GM12878 (cell line): ENCODE measurements around the gene EZH2. TPM values are rescaled to one million over a fixed set of nuclear protein-coding genes. Genes with fewer than 3 reads are reported as not detected.

Experiments
- ATAC-seq: fragments of 200-7000 bp; cut with Tn5 transposase; 3 replicates; pipeline ENCODE4 v1.9.1; 2020; ENCODE audit warnings: mild to moderate bottlenecking, moderate library complexity
- BruUV-seq: library from RNA; stranded (reverse); fragments of 400-500 nt; replicated peaks from 2 replicates; lab custom pipeline; 2021; lab: Mats Ljungman, UMichigan
- CTCF ChIA-PET: fragments of 300-600 bp; sonication (Branson Sonifier 250); formaldehyde crosslinking; extraction: SDS; loops from one replicate; lab custom pipeline; 2021; ENCODE audit warnings: inconsistent platforms; lab: Yijun Ruan, JAX
- POLR2A ChIA-PET: fragments of 350-600 bp; formaldehyde crosslinking; extraction: SDS; loops from one replicate; lab custom pipeline; 2021; ENCODE audit warnings: inconsistent platforms; lab: Charles Lee
- RAD21 ChIA-PET: fragments of 300-600 bp; sonication (Branson Sonifier 250); formaldehyde crosslinking; loops from one replicate; lab custom pipeline; 2023; ENCODE audit warnings: antibody characterized with exemption; ENCODE audit not compliant: unreplicated experiment; lab: Charles Lee
- SMC1A ChIA-PET: fragments of 300-600 bp; sonication (Branson Sonifier 250); formaldehyde crosslinking; loops from one replicate; lab custom pipeline; 2023; ENCODE audit not compliant: unreplicated experiment, uncharacterized antibody; lab: Charles Lee
- DNase-seq: peaks from one replicate; pipeline ENCODE4 v3.0.0-alpha.2; 2011; ENCODE audit warnings: low read depth, low spot score
- FAIRE-seq: peaks from 3 replicates; lab custom pipeline; 2011; peaks lifted over from hg19 to GRCh38; lab: Jason Lieb, UNC
- H2AFZ ChIP-seq: 2 replicates; pipeline ENCODE4 v1.6.0; 2011; ENCODE audit warnings: low read depth, low read length, control low read depth; ENCODE audit not compliant: control insufficient read depth
- H3K27ac ChIP-seq: 2 replicates; pipeline ENCODE4 v1.5.1; 2011; ENCODE audit warnings: control low read depth; ENCODE audit not compliant: control insufficient read depth, insufficient read depth
- H3K27me3 ChIP-seq, 2 experiments: replicated peaks in 1 of 2; 2 replicates each; pipeline versions ENCODE4 v1.6.0 to v1.6.1; 2011; ENCODE audit warnings: low read length in 1 of 2; ENCODE audit not compliant: control insufficient read depth in 2 of 2, insufficient read depth in 2 of 2
- H3K36me3 ChIP-seq, 2 experiments: 2 replicates each; pipeline ENCODE4 v1.5.1; 2011; ENCODE audit warnings: low read length in 1 of 2; ENCODE audit not compliant: control insufficient read depth in 2 of 2, insufficient read depth in 2 of 2
- H3K4me1 ChIP-seq: 2 replicates; pipeline ENCODE4 v1.6.1; 2011; ENCODE audit warnings: mild to moderate bottlenecking, low read length, moderate library complexity, mixed read lengths; ENCODE audit not compliant: control insufficient read depth, insufficient read depth
- H3K4me2 ChIP-seq: 2 replicates; pipeline ENCODE4 v1.6.0; 2011; ENCODE audit warnings: control low read depth; ENCODE audit not compliant: control insufficient read depth, insufficient read depth
- H3K4me3 ChIP-seq: fragments of 200-600 bp; sonication (generic); 2 replicates; pipeline ENCODE4 v1.5.1; 2016
- H3K79me2 ChIP-seq: 2 replicates; pipeline ENCODE4 v1.6.0; 2011; ENCODE audit warnings: low read length; ENCODE audit not compliant: control insufficient read depth, insufficient read depth
- H3K9ac ChIP-seq: 2 replicates; pipeline ENCODE4 v1.8.0; 2011; ENCODE audit warnings: low read length, control low read depth, mixed read lengths; ENCODE audit not compliant: control insufficient read depth, insufficient read depth
- H3K9me3 ChIP-seq: replicated peaks from 3 replicates; pipeline ENCODE4 v1.5.1; 2011; ENCODE audit warnings: mild to moderate bottlenecking, low read length; ENCODE audit not compliant: control insufficient read depth, insufficient read depth
- H4K20me1 ChIP-seq: 2 replicates; pipeline ENCODE4 v1.6.0; 2011; ENCODE audit not compliant: control insufficient read depth, insufficient read depth
- BCL11A ChIP-seq: IDR thresholded peaks from 2 replicates; pipeline ENCODE4 v1.6.1; 2011; ENCODE audit warnings: low read depth, low read length
- CBFB ChIP-seq: IDR thresholded peaks from 2 replicates; pipeline ENCODE4 v1.6.1; 2016; ENCODE audit warnings: antibody characterized with exemption, low read depth
- CTCF ChIP-seq, 3 experiments: IDR thresholded peaks in 2 of 3; conservative IDR thresholded peaks in 1 of 3; 2 replicates each; pipeline ENCODE4 v1.5.1; 2011; ENCODE audit warnings: low read depth in 3 of 3, low read length in 3 of 3, mild to moderate bottlenecking in 3 of 3, control low read depth in 2 of 3, moderate library complexity in 2 of 3, inconsistent platforms in 1 of 3, mixed read lengths in 1 of 3; ENCODE audit not compliant: control insufficient read depth in 2 of 3, insufficient read depth in 1 of 3; ENCODE audit errors: extremely low read depth in 1 of 3
- CUX1 ChIP-seq: IDR thresholded peaks from 2 replicates; pipeline ENCODE4 v1.6.1; 2012; ENCODE audit warnings: improper control_type of control experiment, low read depth, low read length; ENCODE audit not compliant: insufficient replicate concordance
- PKNOX1 ChIP-seq: fragments of 450-650 bp; IDR thresholded peaks from 2 replicates; pipeline ENCODE4 v1.6.1; 2016; ENCODE audit warnings: mild to moderate bottlenecking
- SMAD1 ChIP-seq: fragments of 450-650 bp; IDR thresholded peaks from 2 replicates; pipeline ENCODE4 v1.6.1; 2018; ENCODE audit warnings: mild to moderate bottlenecking, low read depth; ENCODE audit not compliant: partially characterized antibody
- STAT1 ChIP-seq: fragments of 450-650 bp; conservative IDR thresholded peaks from 2 replicates; pipeline ENCODE4 v1.6.1; 2014; ENCODE audit warnings: antibody characterized with exemption, mild to moderate bottlenecking
- WGBS: methylation state at CpG from one replicate; pipeline ENCODE4 v1.1.6; 2016; ENCODE audit warnings: low lambda C conversion rate; ENCODE audit not compliant: insufficient replicate concordance, insufficient coverage; ENCODE audit errors: missing lambda C conversion rate; 5-methylcytosine and 5-hydroxymethylcytosine counted together
- in situ Hi-C: fragments of 300-500 bp; cut with MboI; formaldehyde crosslinking; loops from 9 replicates; pipeline ENCODE4 v1.14.3; 2018; ENCODE audit warnings: mixed read lengths
- intact Hi-C: fragments of 100-400 bp; cut with micrococcal nuclease; formaldehyde crosslinking; loops from one replicate; pipeline ENCODE4 v1.14.2; 2022; ENCODE audit not compliant: unreplicated experiment
- polyA plus RNA-seq, 11 experiments: library from polyadenylated mRNA; depleted of rRNA in 4 of 11; unstranded in 6 of 11; stranded (reverse) in 5 of 11; fragments of >200 nt; fragmentation: Nextera tagmentation in 4 of 11; fragmentation: Illumina TruSeq in 1 of 11; extraction: Ambion mirVana in 4 of 11; extraction: Trizol in 1 of 11; gene quantifications; 1 replicate in 1 of 11; 2 replicates in 10 of 11; pipeline versions ENCODE4 v1.2.1 to v1.2.3, GENCODE V29; 2011 to 2016; ENCODE audit warnings: inconsistent platforms in 2 of 11, missing spikeins in 2 of 11, low read depth in 1 of 11
- total RNA-seq, 4 experiments: library from RNA; depleted of rRNA in 3 of 4; stranded (reverse); fragments of >200 nt in 3 of 4; fragmentation: Illumina TruSeq in 1 of 4; extraction: Trizol in 1 of 4; gene quantifications; 2 replicates each; pipeline versions ENCODE4 v1.2.1 to v1.2.3, GENCODE V29; 2013 to 2021
- TF ChIP-seq, protein P1 (sequence below): fragments of 150-350 bp; IDR thresholded peaks from 2 replicates; pipeline ENCODE4 v1.6.1; 2014; ENCODE audit warnings: mild to moderate bottlenecking, low read depth, low read length

The EZH2 gene
- total and polyA plus RNA-seq, 10 of the 15 experiments (the other 5 are each of a cell fraction or from before 2014, with no cell fraction given): 19.4 to 69.6 (median 40.8) TPM

DNA sequence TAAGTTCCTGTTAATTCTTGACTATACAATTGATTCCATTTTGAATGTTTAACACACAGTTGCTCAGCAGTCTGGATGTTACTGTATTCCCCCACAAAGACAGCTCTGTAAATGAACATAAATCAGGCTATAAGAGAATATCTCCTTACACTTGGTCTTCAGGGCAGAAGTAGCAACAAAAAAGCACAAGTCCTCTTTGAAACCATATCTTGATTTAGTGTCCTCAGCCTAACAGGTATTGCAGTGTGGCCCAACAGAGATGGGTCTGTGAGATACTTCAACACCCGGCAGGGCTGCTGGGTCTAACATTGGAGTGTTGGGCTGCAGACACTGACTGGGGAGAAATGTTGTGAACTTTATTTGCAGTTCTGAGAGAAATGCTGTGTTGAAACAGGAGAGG, 109.6 kb downstream of the EZH2 start:
- in situ Hi-C loops (no loop called here), intact Hi-C loops (no loop called here)
- RAD21 ChIA-PET: interaction anchor here (1.4 kb wide), 1 partner anchor 188 kb away, joined by 3 read pairs; no protein-coding TSS in a partner anchor
- BruUV-seq: no TSS peak
- no peak overlapping the region for H3K9ac ChIP-seq
- no peak for FAIRE-seq
- no peaks in the 10 kb centered on the region for H3K27me3 ChIP-seq
- H3K4me1 ChIP-seq: no peaks in the 10 kb centered on the region
- no peak overlapping the region for H3K4me3 ChIP-seq
- no peaks in the 10 kb centered on the region for H4K20me1 ChIP-seq
- H3K4me2 ChIP-seq: no peak overlapping the region
- DNase-seq: no peak
- no peak for ATAC-seq
- CTCF ChIA-PET: interaction anchor here (0.6 to 2.3 kb wide), 5 partner anchors 18 to 347 kb away, joined by 3 to 9 read pairs (median 5); no protein-coding TSS in a partner anchor
- POLR2A ChIA-PET: no interaction called here
- WGBS: 100% methylated on average over 1 of the region's 1 CpG
- no peak overlapping the region for H3K27ac ChIP-seq
- H3K9me3 ChIP-seq: no peaks in the 10 kb centered on the region
- SMC1A ChIA-PET: interaction anchor here (1.0 to 1.4 kb wide), 5 partner anchors 10 to 188 kb away, joined by 3 to 5 read pairs (median 3); no protein-coding TSS in a partner anchor
- H3K79me2 ChIP-seq: no peaks in the 10 kb centered on the region
- TF ChIP-seq CTCF (IDR thresholded peaks at IDR 0.05 in 2 of 3, conservative IDR thresholded peaks at IDR 0.05 in 1 of 3; ENCODE audit: control insufficient read depth in 2 of 3, extremely low read depth in 1 of 3, insufficient read depth in 1 of 3, low read depth in 3 of 3, low read length in 3 of 3) (no peak), CBFB (no peak), STAT1 (no peak), CUX1 (no peak), PKNOX1 (no peak), SMAD1 (no peak), BCL11A (no peak)
- TF ChIP-seq, protein P1, sequence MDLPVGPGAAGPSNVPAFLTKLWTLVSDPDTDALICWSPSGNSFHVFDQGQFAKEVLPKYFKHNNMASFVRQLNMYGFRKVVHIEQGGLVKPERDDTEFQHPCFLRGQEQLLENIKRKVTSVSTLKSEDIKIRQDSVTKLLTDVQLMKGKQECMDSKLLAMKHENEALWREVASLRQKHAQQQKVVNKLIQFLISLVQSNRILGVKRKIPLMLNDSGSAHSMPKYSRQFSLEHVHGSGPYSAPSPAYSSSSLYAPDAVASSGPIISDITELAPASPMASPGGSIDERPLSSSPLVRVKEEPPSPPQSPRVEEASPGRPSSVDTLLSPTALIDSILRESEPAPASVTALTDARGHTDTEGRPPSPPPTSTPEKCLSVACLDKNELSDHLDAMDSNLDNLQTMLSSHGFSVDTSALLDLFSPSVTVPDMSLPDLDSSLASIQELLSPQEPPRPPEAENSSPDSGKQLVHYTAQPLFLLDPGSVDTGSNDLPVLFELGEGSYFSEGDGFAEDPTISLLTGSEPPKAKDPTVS: no peak
- peaks cover 6 to 23% of the 10 kb centered on the region in 2 experiments for H3K36me3 ChIP-seq
- H2AFZ ChIP-seq: no peak overlapping the region
